ENCODE results near the gene NCBP3. TPM values are rescaled to one million over a fixed set of nuclear protein-coding genes. Genes with fewer than 3 reads are reported as not detected.

The NCBP3 gene
- total and polyA plus RNA-seq, 8 donors = 13.7 to 34.2 (median 15.4) TPM

- DNase-seq (peak in 1 of 6 donors; percentile 3), ATAC-seq (no peak), FAIRE-seq (no peak)
- Histone ChIP-seq H3K27me3 (no peaks in the 10 kb centered on the region), H3K9me3 (no peaks in the 10 kb centered on the region), H3K36me3 (no peaks in the 10 kb centered on the region), H3K4me1 (peaks cover 0 to 4% (median 0%) of the 10 kb centered on the region in 3 donors), H3K4me3 (no peak overlapping the region), H3K27ac (no peak overlapping the region)
- 78 to 87% methylated on average over 6 of the region's 6 CpGs for WGBS, 2 donors
- intact Hi-C loops (cut with DNase I) = no loop called here
- TF ChIP-seq CTCF (IDR thresholded peaks at IDR 0.05) = no peak
Observed at GRCh38 chr17:3759597-3760216, 86.3 kb downstream of the NCBP3 start.

- 24 to 29% methylated on average over 20 of the region's 20 CpGs for WGBS, 2 donors
- no peaks in the 10 kb centered on the region for H3K9me3 ChIP-seq
- intact Hi-C loops (cut with DNase I) = no loop called here
- no peaks in the 10 kb centered on the region for H3K36me3 ChIP-seq
- peak overlapping the region; percentile 39 to 70 (median 46) for H3K4me3 ChIP-seq
- FAIRE-seq = no peak
- H3K27ac ChIP-seq = peak overlapping the region; percentile 68 to 89 (median 78)
- peak in 3 of 6 donors; percentile 47 to 70 (median 60) for DNase-seq
- ATAC-seq = peak in 1 of 4 donors; percentile 0
- TF ChIP-seq CTCF (IDR thresholded peaks at IDR 0.05) = no peak
- H3K4me1 ChIP-seq = peaks cover 0 to 4% (median 0%) of the 10 kb centered on the region in 3 donors
- H3K27me3 ChIP-seq = no peaks in the 10 kb centered on the region
Observed at GRCh38 chr17:3755335-3756030, 90.6 kb downstream of the NCBP3 start.

- ATAC-seq (peak; percentile 90 to 96 (median 92)), DNase-seq (peak; percentile 97 to 100 (median 99)), FAIRE-seq (no peak)
- Histone ChIP-seq H3K36me3 (no peaks in the 10 kb centered on the region), H3K9me3 (no peaks in the 10 kb centered on the region), H3K4me3 (peak overlapping the region; percentile 39 to 70 (median 46)), H3K4me1 (peaks cover 0 to 4% (median 0%) of the 10 kb centered on the region in 3 donors), H3K27me3 (no peaks in the 10 kb centered on the region), H3K27ac (peak overlapping the region; percentile 68 to 89 (median 78))
- WGBS, 2 donors = 2 to 3% methylated on average over 42 to 56 of the region's 56 CpGs
- intact Hi-C loops (cut with DNase I) = no loop called here
- TF ChIP-seq CTCF (IDR thresholded peaks at IDR 0.05) = no peak
Observed at GRCh38 chr17:3754458-3755334, 91.3 kb downstream of the NCBP3 start.

GRCh38 chr17:3754066-3754457, 92.0 kb downstream of the NCBP3 start:
- 81 to 82% methylated on average over 18 of the region's 18 CpGs for WGBS, 2 donors
- FAIRE-seq (no peak), ATAC-seq (no peak)

More at GRCh38 chr17:3754066-3754457, 92.0 kb downstream of the NCBP3 start:
- intact Hi-C loops (cut with DNase I) = no loop called here
- no peaks in the 10 kb centered on the region for H3K36me3 ChIP-seq
- TF ChIP-seq CTCF (IDR thresholded peaks at IDR 0.05) = no peak
- no peaks in the 10 kb centered on the region for H3K27me3 ChIP-seq
- DNase-seq = no peak
- H3K4me3 ChIP-seq = peak overlapping the region in 1 of 4 donors; percentile 2
- H3K4me1 ChIP-seq = peaks cover 0 to 4% (median 0%) of the 10 kb centered on the region in 3 donors
- H3K9me3 ChIP-seq = no peaks in the 10 kb centered on the region
- H3K27ac ChIP-seq = peak overlapping the region in 2 of 4 donors; percentile 30 to 49
